ENCODE data around the gene BPIFA2. TPM values are rescaled to one million over a fixed set of nuclear protein-coding genes. Genes with fewer than 3 reads are reported as not detected.

BPIFA2 gene
- total and polyA plus RNA-seq, 10 of the 15 experiments (the other 5 are each of a cell fraction or from before 2014, with no cell fraction given), result not detected

- SMC1A ChIA-PET (ENCODE audit: uncharacterized antibody, unreplicated experiment), result no interaction called here
- DNase-seq (ENCODE audit: low read depth, low spot score), result no peak
- no peak for ATAC-seq
- CTCF ChIA-PET, result no interaction called here
- Histone ChIP-seq H3K79me2 (ENCODE audit: control insufficient read depth, insufficient read depth, low read length) (no peaks in the 10 kb centered on the region), H3K27ac (ENCODE audit: control insufficient read depth, insufficient read depth) (no peak overlapping the region), H3K4me1 (ENCODE audit: control insufficient read depth, insufficient read depth, low read length) (no peaks in the 10 kb centered on the region), H3K4me3 (no peak overlapping the region), H3K9ac (ENCODE audit: control insufficient read depth, insufficient read depth, low read length) (no peak overlapping the region), H3K27me3 (replicated peaks in 1 of 2; ENCODE audit: control insufficient read depth in 2 of 2, insufficient read depth in 2 of 2, low read length in 1 of 2) (no peaks in the 10 kb centered on the region), H3K36me3 (ENCODE audit: control insufficient read depth in 2 of 2, insufficient read depth in 2 of 2, low read length in 1 of 2) (no peaks in the 10 kb centered on the region), H3K4me2 (ENCODE audit: control insufficient read depth, insufficient read depth) (no peak overlapping the region), H2AFZ (ENCODE audit: control insufficient read depth, low read depth, low read length) (no peak overlapping the region), H4K20me1 (ENCODE audit: control insufficient read depth, insufficient read depth) (no peaks in the 10 kb centered on the region), H3K9me3 (replicated peaks; ENCODE audit: control insufficient read depth, insufficient read depth, low read length) (no peaks in the 10 kb centered on the region)
- intact Hi-C loops (cut with micrococcal nuclease; ENCODE audit: unreplicated experiment), result no loop called here
- FAIRE-seq, result no peak
- BruUV-seq (replicated peaks), result no TSS peak
- in situ Hi-C loops (cut with MboI), result no loop called here
- POLR2A ChIA-PET, result interaction anchor here (0.5 kb wide), 1 partner anchor 348 kb away, joined by 4 read pairs; no protein-coding TSS in a partner anchor
- WGBS (ENCODE audit: insufficient coverage, insufficient replicate concordance, low lambda C conversion rate, missing lambda C conversion rate), result 35% methylated on average over 3 of the region's 3 CpGs
- RAD21 ChIA-PET (ENCODE audit: unreplicated experiment), result no interaction called here
- TF ChIP-seq ZBTB40 (IDR thresholded peaks at IDR 0.05; ENCODE audit: borderline replicate concordance) (no peak), MAX (IDR thresholded peaks at IDR 0.05; ENCODE audit: low read depth, low read length) (no peak), ZNF274 (IDR thresholded peaks at IDR 0.05; ENCODE audit: insufficient read depth, insufficient read length) (no peak), PAX8 (IDR thresholded peaks at IDR 0.05) (no peak), SP1 (IDR thresholded peaks at IDR 0.05; ENCODE audit: low read depth, low read length) (no peak), ZNF207 (IDR thresholded peaks at IDR 0.05; ENCODE audit: borderline replicate concordance) (no peak), REST (IDR thresholded peaks at IDR 0.05; ENCODE audit: low read depth, low read length) (no peak), IRF5 (IDR thresholded peaks at IDR 0.05; ENCODE audit: borderline replicate concordance) (no peak), ZNF687 (IDR thresholded peaks at IDR 0.05) (no peak), BHLHE40 (IDR thresholded peaks at IDR 0.05; ENCODE audit: borderline replicate concordance in 1 of 2, low read depth in 2 of 2, low read length in 1 of 2) (no peak), NR2C1 (IDR thresholded peaks at IDR 0.05) (no peak)
Measured at GRCh38 chr20:33191484-33191883, 23.5 kb downstream of the BPIFA2 start.
